H1 (cell line): ENCODE measurements around the gene SLC20A1. TPM values are rescaled to one million over a fixed set of nuclear protein-coding genes. Genes with fewer than 3 reads are reported as not detected.
"Not testable (repeated sequence)": the region's sequence is repeated elsewhere in the genome, so short reads cannot be mapped to it uniquely, and the experiment has no call there.

Source experiments
- CTCF ChIA-PET: fragments of 300-600 bp; sonication (Branson Sonifier 250); formaldehyde crosslinking; loops from one replicate; lab custom pipeline; 2021; ENCODE audit not compliant: partially characterized antibody; lab: Charles Lee
- POLR2A ChIA-PET: fragments of 300-600 bp; sonication (Branson Sonifier 250); formaldehyde crosslinking; loops from one replicate; lab custom pipeline; 2021; ENCODE audit warnings: inconsistent platforms; ENCODE audit not compliant: partially characterized antibody; lab: Charles Lee
- DNase-seq, 2 experiments: peaks; one replicate each; pipeline versions ENCODE4 v3.0.0 to v3.0.0-alpha.2; 2010 to 2022; ENCODE audit warnings: low spot score in 2 of 2, low read depth in 1 of 2, mixed read lengths in 1 of 2
- FAIRE-seq: peaks from 2 replicates; lab custom pipeline; 2011; peaks lifted over from hg19 to GRCh38; lab: Jason Lieb, UNC
- H2AFZ ChIP-seq: 2 replicates; pipeline ENCODE4 v1.8.1; 2012; ENCODE audit warnings: low read length, inconsistent platforms
- H2AK5ac ChIP-seq: 2 replicates; pipeline ENCODE4 v1.6.1; 2013; ENCODE audit warnings: low read depth, low read length
- H2BK120ac ChIP-seq: replicated peaks from 2 replicates; pipeline ENCODE3; 2013; ENCODE audit warnings: low read depth, low read length, inconsistent platforms
- H2BK12ac ChIP-seq: 2 replicates; pipeline ENCODE4 v1.6.1; 2013; ENCODE audit warnings: low read depth, low read length
- H2BK15ac ChIP-seq: 2 replicates; pipeline ENCODE4 v1.6.1; 2013; ENCODE audit warnings: low read length
- H2BK20ac ChIP-seq: 2 replicates; pipeline ENCODE4 v1.6.1; 2013; ENCODE audit warnings: low read length
- H2BK5ac ChIP-seq: 2 replicates; pipeline ENCODE4 v1.6.1; 2013; ENCODE audit warnings: low read depth, low read length
- H3K14ac ChIP-seq: 2 replicates; pipeline ENCODE4 v1.6.1; 2013; ENCODE audit warnings: inconsistent platforms; ENCODE audit not compliant: insufficient read length
- H3K18ac ChIP-seq: 2 replicates; pipeline ENCODE4 v1.6.1; 2013; ENCODE audit warnings: low read length; ENCODE audit errors: extremely low read depth
- H3K23ac ChIP-seq: 2 replicates; pipeline ENCODE4 v1.6.1; 2013; ENCODE audit warnings: inconsistent platforms; ENCODE audit not compliant: insufficient read length
- H3K23me2 ChIP-seq: 2 replicates; pipeline ENCODE4 v1.6.1; 2013; ENCODE audit warnings: low read depth, low read length
- H3K27ac ChIP-seq: 2 replicates; pipeline ENCODE4 v1.6.1; 2011; ENCODE audit warnings: low read depth, low read length, inconsistent platforms
- H3K27me3 ChIP-seq, 4 experiments: replicated peaks in 1 of 4; 1 replicate in 1 of 4; 2 replicates in 3 of 4; pipeline versions ENCODE4 v1.6.1 to v1.8.1; 2011 to 2013; ENCODE audit warnings: low read length in 3 of 4, mild to moderate bottlenecking in 3 of 4, inconsistent platforms in 2 of 4, mixed read lengths in 2 of 4, moderate library complexity in 1 of 4; ENCODE audit not compliant: control insufficient read depth in 3 of 4, insufficient read depth in 3 of 4; ENCODE audit errors: extremely low read depth in 1 of 4
- H3K36me3 ChIP-seq, 4 experiments: 2 replicates each; pipeline versions ENCODE4 v1.6.1 to v1.8.1; 2011 to 2013; ENCODE audit warnings: mild to moderate bottlenecking in 4 of 4, low read length in 3 of 4, moderate library complexity in 2 of 4, control low read depth in 1 of 4, inconsistent platforms in 1 of 4; ENCODE audit not compliant: insufficient read depth in 4 of 4, control insufficient read depth in 2 of 4
- H3K4ac ChIP-seq: replicated peaks from 2 replicates; pipeline ENCODE3; 2013; ENCODE audit warnings: low read length, low read depth, mixed read lengths, inconsistent platforms; ENCODE audit not compliant: insufficient read length
- H3K4me1 ChIP-seq, 4 experiments: replicated peaks in 1 of 4; 1 replicate in 1 of 4; 2 replicates in 3 of 4; pipeline versions ENCODE4 v1.6.1 to v1.8.1; 2011 to 2013; ENCODE audit warnings: low read length in 3 of 4, inconsistent platforms in 2 of 4, mixed read lengths in 1 of 4; ENCODE audit not compliant: insufficient read depth in 4 of 4, control insufficient read depth in 3 of 4
- H3K4me2 ChIP-seq, 2 experiments: 2 replicates each; pipeline versions ENCODE4 v1.6.1 to v1.8.1; 2011 to 2013; ENCODE audit warnings: low read depth in 2 of 2, low read length in 2 of 2, control low read depth in 1 of 2, inconsistent platforms in 1 of 2, mild to moderate bottlenecking in 1 of 2; ENCODE audit not compliant: insufficient read depth in 1 of 2
- H3K4me3 ChIP-seq, 4 experiments: fragments of 200-600, 300-600 bp in 1 of 4; sonication (generic), shearing (Covaris generic), sonication (Bioruptor Twin) in 1 of 4; 2 replicates each; pipeline versions ENCODE4 v1.5.1 to v1.8.1; 2011 to 2016; ENCODE audit warnings: low read length in 4 of 4, low read depth in 3 of 4, control low read depth in 2 of 4, inconsistent platforms in 2 of 4, mild to moderate bottlenecking in 2 of 4, mixed read lengths in 1 of 4, moderate library complexity in 1 of 4; ENCODE audit not compliant: insufficient read depth in 2 of 4; ENCODE audit errors: extremely low read depth in 1 of 4
- H3K56ac ChIP-seq: replicated peaks from 2 replicates; pipeline ENCODE3; 2013; ENCODE audit warnings: low read depth, mild to moderate bottlenecking, mixed read lengths, low read length, inconsistent platforms; ENCODE audit not compliant: insufficient read length
- H3K79me1 ChIP-seq: 2 replicates; pipeline ENCODE4 v1.6.1; 2013; ENCODE audit warnings: low read depth, low read length, control low read depth
- H3K79me2 ChIP-seq, 2 experiments: 2 replicates each; pipeline versions ENCODE4 v1.6.1 to v1.8.1; 2012 to 2013; ENCODE audit warnings: low read length in 2 of 2, mild to moderate bottlenecking in 2 of 2, inconsistent platforms in 1 of 2; ENCODE audit not compliant: insufficient read depth in 2 of 2, control insufficient read depth in 1 of 2
- H3K9ac ChIP-seq, 4 experiments: replicated peaks in 1 of 4; 1 replicate in 1 of 4; 2 replicates in 3 of 4; pipeline versions ENCODE4 v1.6.1 to v1.8.1; 2011 to 2013; ENCODE audit warnings: low read depth in 3 of 4, low read length in 3 of 4, control low read depth in 2 of 4, mild to moderate bottlenecking in 2 of 4, moderate library complexity in 2 of 4, inconsistent platforms in 1 of 4; ENCODE audit errors: extremely low read depth in 1 of 4
- H3K9me3 ChIP-seq, 2 experiments: 2 replicates each; pipeline versions ENCODE4 v1.6.1 to v1.8.1; 2012 to 2013; ENCODE audit warnings: mild to moderate bottlenecking in 2 of 2, moderate library complexity in 2 of 2, control low read depth in 1 of 2, inconsistent platforms in 1 of 2, low read depth in 1 of 2, low read length in 1 of 2, mixed read lengths in 1 of 2; ENCODE audit not compliant: insufficient read depth in 2 of 2
- H4K20me1 ChIP-seq, 2 experiments: replicated peaks in 1 of 2; 2 replicates each; pipeline versions ENCODE3 to v1.8.1; 2011 to 2013; ENCODE audit warnings: inconsistent platforms in 2 of 2, low read length in 2 of 2, mild to moderate bottlenecking in 1 of 2; ENCODE audit not compliant: insufficient read depth in 2 of 2, control insufficient read depth in 1 of 2
- H4K5ac ChIP-seq: 2 replicates; pipeline ENCODE4 v1.6.1; 2013; ENCODE audit warnings: low read length, low read depth, mixed read lengths, inconsistent platforms; ENCODE audit not compliant: insufficient read length
- H4K8ac ChIP-seq: 2 replicates; pipeline ENCODE4 v1.8.0; 2013; ENCODE audit warnings: mild to moderate bottlenecking, moderate library complexity, low read length, inconsistent platforms; ENCODE audit not compliant: insufficient read depth; ENCODE audit errors: extremely low read depth
- H4K91ac ChIP-seq: replicated peaks from 2 replicates; pipeline ENCODE3; 2013; ENCODE audit warnings: low read length, mixed read lengths, inconsistent platforms; ENCODE audit not compliant: insufficient read length
- BRCA1 ChIP-seq: IDR thresholded peaks from 2 replicates; pipeline ENCODE4 v1.6.1; 2012; ENCODE audit warnings: low read depth, low read length, improper control_type of control experiment
- CBX8 ChIP-seq: fragments of 300-800, 300-1000 bp; sonication (generic); IDR thresholded peaks from 2 replicates; pipeline ENCODE4 v1.7.1; 2016; ENCODE audit warnings: low read depth, low read length, borderline replicate concordance
- JUN ChIP-seq: IDR thresholded peaks from 2 replicates; pipeline ENCODE4 v1.6.1; 2011; ENCODE audit warnings: low read depth, mild to moderate bottlenecking, improper control_type of control experiment, low read length
- KDM4A ChIP-seq: IDR thresholded peaks from one replicate; pipeline ENCODE4 v1.7.1; 2012; ENCODE audit warnings: low read depth, mild to moderate bottlenecking, moderate library complexity, low read length, inconsistent platforms; ENCODE audit not compliant: severe bottlenecking
- TAF1 ChIP-seq: IDR thresholded peaks from 2 replicates; pipeline ENCODE4 v1.6.1; 2011; ENCODE audit warnings: mild to moderate bottlenecking, low read depth, low read length
- WGBS, 2 experiments: shearing (Covaris generic) in 1 of 2; methylation state at CpG; one replicate each; pipeline versions ENCODE4 v1.1.6 to v1.1.7; 2013 to 2015; ENCODE audit warnings: low lambda C conversion rate in 2 of 2, mixed read lengths in 2 of 2, inconsistent platforms in 1 of 2, low coverage in 1 of 2, missing lambda C conversion rate in 1 of 2; ENCODE audit not compliant: insufficient replicate concordance in 2 of 2, insufficient coverage in 1 of 2, insufficient read length in 1 of 2; ENCODE audit errors: extremely low coverage in 1 of 2, missing lambda C conversion rate in 1 of 2; 5-methylcytosine and 5-hydroxymethylcytosine counted together
- polyA plus RNA-seq, 7 experiments: library from polyadenylated mRNA; depleted of rRNA in 3 of 7; stranded (reverse) in 5 of 7; unstranded in 2 of 7; fragments of >200 nt in 5 of 7; fragments of 200-250 nt in 2 of 7; gene quantifications; 1 replicate in 5 of 7; 2 replicates in 1 of 7; 4 replicates in 1 of 7; pipeline versions ENCODE4 v1.2.1 to v1.2.3, GENCODE V29; 2011 to 2013; ENCODE audit warnings: missing spikeins in 2 of 7, mixed read lengths in 2 of 7
- total RNA-seq: library from RNA; stranded (reverse); fragmentation: NEBNext Ultra II Directional; extraction: Animal tissue kit (Norgen Biotek cat#: 25700); gene quantifications from 2 replicates; pipeline ENCODE4 v1.2.1, GENCODE V29; 2021

SLC20A1 gene
- total and polyA plus RNA-seq, 2 of the 8 experiments (the other 6 are each of a cell fraction or from before 2014, with no cell fraction given): 42.6 to 105 TPM

DNA sequence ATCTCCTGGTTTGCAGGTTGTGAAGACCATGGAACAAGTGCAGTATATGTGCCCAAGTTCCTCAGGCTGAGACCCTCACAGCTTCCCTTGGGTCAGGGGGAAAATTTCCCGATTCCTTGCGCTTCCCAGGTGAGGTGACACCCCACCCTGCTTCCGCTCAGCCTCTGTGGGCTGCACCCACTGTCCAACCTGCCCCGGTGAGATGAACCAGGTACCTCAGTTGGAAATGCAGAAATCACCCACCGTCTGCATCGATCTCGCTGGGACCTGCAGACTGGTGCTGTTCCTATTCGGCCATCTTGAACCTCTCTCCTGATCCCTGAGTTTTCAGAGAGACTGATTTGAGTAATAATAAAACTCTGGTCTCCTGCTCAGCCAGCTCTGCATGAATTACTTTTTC, 30.7 kb upstream of the SLC20A1 start (continued):
- TF ChIP-seq CBX8 (no peak), TAF1 (no peak), JUN (no peak), BRCA1 (no peak), KDM4A (no peak)

DNA sequence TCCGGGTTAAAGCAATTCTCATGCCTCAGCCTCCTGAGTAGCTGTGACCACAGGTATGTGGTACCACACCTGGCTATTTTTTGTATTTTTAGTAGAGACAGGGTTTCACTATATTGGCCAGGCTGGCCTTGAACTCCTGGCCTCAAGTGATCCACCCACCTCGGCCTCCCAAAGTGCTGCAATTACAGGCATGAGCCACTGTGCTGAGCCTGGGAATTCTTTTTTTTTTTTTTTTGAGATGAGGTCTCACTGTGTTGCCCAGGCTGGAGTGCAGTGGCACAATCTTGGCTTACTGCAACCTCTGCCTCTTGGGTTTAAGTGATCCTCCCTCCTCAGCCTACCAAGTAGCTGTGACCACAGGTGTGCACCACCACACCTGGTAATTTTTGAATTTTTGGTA, 29.9 kb upstream of the SLC20A1 start:
- H2AFZ ChIP-seq, H3K4me3 ChIP-seq, H4K5ac ChIP-seq, H2BK5ac ChIP-seq, H3K18ac ChIP-seq, H4K20me1 ChIP-seq, H2BK20ac ChIP-seq, H4K91ac ChIP-seq, H3K4me2 ChIP-seq, H2BK15ac ChIP-seq, H3K9me3 ChIP-seq, H4K8ac ChIP-seq, H3K9ac ChIP-seq, H2AK5ac ChIP-seq, H3K27me3 ChIP-seq, H3K79me2 ChIP-seq, H3K79me1 ChIP-seq, H3K23me2 ChIP-seq, H3K27ac ChIP-seq, H3K14ac ChIP-seq, DNase-seq, H3K56ac ChIP-seq, FAIRE-seq, H2BK12ac ChIP-seq, H2BK120ac ChIP-seq, H3K23ac ChIP-seq, H3K4ac ChIP-seq, H3K36me3 ChIP-seq: not testable (repeated sequence)
- H3K4me1 ChIP-seq: peaks cover 2 to 10% (median 3%) of the 10 kb centered on the region in 4 experiments
- WGBS, 2 experiments: 100% methylated on average over 2 of the region's 2 CpGs; no CpG with 5 or more reads in 1 of the 2 experiments
- POLR2A ChIA-PET: interaction anchor here (1.8 kb wide), 1 partner anchor 30 kb away, joined by 6 read pairs; the partner anchor contains the start of gene SLC20A1
- CTCF ChIA-PET: interaction anchor here (0.7 kb wide), 1 partner anchor 214 kb away, joined by 3 read pairs; no protein-coding TSS in a partner anchor
